Ishikawa (cell line): Measurements from ENCODE around the gene BCO2.
A peak's percentile ranks its signal among the peaks of the same experiment; 100 is the strongest.

Source experiments
- CEBPB ChIP-seq: IDR thresholded peaks from 2 replicates; pipeline ENCODE4 v1.6.1; 2012
- CREB1 ChIP-seq: IDR thresholded peaks from 2 replicates; pipeline ENCODE4 v1.6.1; 2012; ENCODE audit warnings: low read depth
- EGR1 ChIP-seq: IDR thresholded peaks from 2 replicates; pipeline ENCODE4 v1.6.1; 2012
- EP300 ChIP-seq: IDR thresholded peaks from 2 replicates; pipeline ENCODE4 v1.6.1; 2012; ENCODE audit warnings: borderline replicate concordance
- FOXM1 ChIP-seq: IDR thresholded peaks from 2 replicates; pipeline ENCODE4 v1.6.1; 2012; ENCODE audit warnings: low read depth, borderline replicate concordance
- NFIC ChIP-seq: IDR thresholded peaks from 2 replicates; pipeline ENCODE4 v1.6.1; 2012
- RAD21 ChIP-seq: IDR thresholded peaks from 2 replicates; pipeline ENCODE4 v1.6.1; 2012; ENCODE audit warnings: low read depth
- TAF1 ChIP-seq: IDR thresholded peaks from 2 replicates; pipeline ENCODE4 v1.6.1; 2012; ENCODE audit warnings: low read depth, mild to moderate bottlenecking
- TCF12 ChIP-seq: IDR thresholded peaks from 2 replicates; pipeline ENCODE4 v1.6.1; 2012; ENCODE audit warnings: low read depth
- TEAD4 ChIP-seq: IDR thresholded peaks from 2 replicates; pipeline ENCODE4 v1.6.1; 2012
- YY1 ChIP-seq: IDR thresholded peaks from 2 replicates; pipeline ENCODE4 v1.6.1; 2012; ENCODE audit warnings: low read depth
- ZBTB7A ChIP-seq: IDR thresholded peaks from 2 replicates; pipeline ENCODE4 v1.6.1; 2012; ENCODE audit warnings: low read depth
- TF ChIP-seq, protein P1 (sequence below): IDR thresholded peaks from 2 replicates; pipeline ENCODE4 v1.6.1; 2012; ENCODE audit warnings: low read depth, mild to moderate bottlenecking
- TF ChIP-seq, protein P2 (sequence below): IDR thresholded peaks from 2 replicates; pipeline ENCODE4 v1.6.1; 2012
- TF ChIP-seq, protein P3 (sequence below): IDR thresholded peaks from 2 replicates; pipeline ENCODE4 v1.6.1; 2012

Gene BCO2

DNA sequence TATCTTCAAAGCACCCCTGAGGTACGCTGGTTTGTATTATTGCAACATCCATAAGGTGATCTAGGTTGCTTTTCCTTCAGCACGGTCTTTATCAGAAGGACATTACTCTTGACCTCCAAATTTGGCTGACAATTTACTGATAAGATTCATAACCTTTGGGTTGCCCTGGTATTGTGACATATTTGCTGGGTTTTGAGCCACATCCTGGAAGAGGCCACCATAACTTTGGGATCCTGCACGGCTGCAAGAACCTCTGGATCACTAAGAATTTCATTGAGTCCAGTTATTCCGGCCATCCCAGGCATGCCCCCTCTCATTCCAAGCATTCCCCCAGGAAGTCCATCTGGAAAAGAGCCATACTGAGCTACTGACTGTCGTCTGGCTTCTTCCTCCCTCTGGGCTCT is 91.9 kb downstream of the BCO2 start:
- no peak for TF ChIP-seq TAF1
- no peak for TF ChIP-seq ZBTB7A
- peak; percentile 38; the same call in 1 of the 2 replicates for TF ChIP-seq TEAD4
- no peak for TF ChIP-seq CEBPB
- no peak for TF ChIP-seq EGR1
- TF ChIP-seq, protein P1, sequence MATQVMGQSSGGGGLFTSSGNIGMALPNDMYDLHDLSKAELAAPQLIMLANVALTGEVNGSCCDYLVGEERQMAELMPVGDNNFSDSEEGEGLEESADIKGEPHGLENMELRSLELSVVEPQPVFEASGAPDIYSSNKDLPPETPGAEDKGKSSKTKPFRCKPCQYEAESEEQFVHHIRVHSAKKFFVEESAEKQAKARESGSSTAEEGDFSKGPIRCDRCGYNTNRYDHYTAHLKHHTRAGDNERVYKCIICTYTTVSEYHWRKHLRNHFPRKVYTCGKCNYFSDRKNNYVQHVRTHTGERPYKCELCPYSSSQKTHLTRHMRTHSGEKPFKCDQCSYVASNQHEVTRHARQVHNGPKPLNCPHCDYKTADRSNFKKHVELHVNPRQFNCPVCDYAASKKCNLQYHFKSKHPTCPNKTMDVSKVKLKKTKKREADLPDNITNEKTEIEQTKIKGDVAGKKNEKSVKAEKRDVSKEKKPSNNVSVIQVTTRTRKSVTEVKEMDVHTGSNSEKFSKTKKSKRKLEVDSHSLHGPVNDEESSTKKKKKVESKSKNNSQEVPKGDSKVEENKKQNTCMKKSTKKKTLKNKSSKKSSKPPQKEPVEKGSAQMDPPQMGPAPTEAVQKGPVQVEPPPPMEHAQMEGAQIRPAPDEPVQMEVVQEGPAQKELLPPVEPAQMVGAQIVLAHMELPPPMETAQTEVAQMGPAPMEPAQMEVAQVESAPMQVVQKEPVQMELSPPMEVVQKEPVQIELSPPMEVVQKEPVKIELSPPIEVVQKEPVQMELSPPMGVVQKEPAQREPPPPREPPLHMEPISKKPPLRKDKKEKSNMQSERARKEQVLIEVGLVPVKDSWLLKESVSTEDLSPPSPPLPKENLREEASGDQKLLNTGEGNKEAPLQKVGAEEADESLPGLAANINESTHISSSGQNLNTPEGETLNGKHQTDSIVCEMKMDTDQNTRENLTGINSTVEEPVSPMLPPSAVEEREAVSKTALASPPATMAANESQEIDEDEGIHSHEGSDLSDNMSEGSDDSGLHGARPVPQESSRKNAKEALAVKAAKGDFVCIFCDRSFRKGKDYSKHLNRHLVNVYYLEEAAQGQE = no peak

GRCh38 chr11:112268406-112268805 is 93.1 kb downstream of the BCO2 start:
- no peak for TF ChIP-seq NFIC
- no peak for TF ChIP-seq ZBTB7A
- no peak for TF ChIP-seq YY1
- TF ChIP-seq TAF1 = no peak
- no peak for TF ChIP-seq CEBPB
- TF ChIP-seq, protein P1 = no peak
- no peak for TF ChIP-seq CREB1
- TF ChIP-seq, protein P2, sequence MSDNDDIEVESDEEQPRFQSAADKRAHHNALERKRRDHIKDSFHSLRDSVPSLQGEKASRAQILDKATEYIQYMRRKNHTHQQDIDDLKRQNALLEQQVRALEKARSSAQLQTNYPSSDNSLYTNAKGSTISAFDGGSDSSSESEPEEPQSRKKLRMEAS = no peak
- TF ChIP-seq RAD21 = no peak
- TF ChIP-seq FOXM1 = no peak
- no peak for TF ChIP-seq TCF12
- no peak for TF ChIP-seq EP300
- TF ChIP-seq TEAD4 = no peak
- TF ChIP-seq EGR1 = no peak
- TF ChIP-seq, protein P3, sequence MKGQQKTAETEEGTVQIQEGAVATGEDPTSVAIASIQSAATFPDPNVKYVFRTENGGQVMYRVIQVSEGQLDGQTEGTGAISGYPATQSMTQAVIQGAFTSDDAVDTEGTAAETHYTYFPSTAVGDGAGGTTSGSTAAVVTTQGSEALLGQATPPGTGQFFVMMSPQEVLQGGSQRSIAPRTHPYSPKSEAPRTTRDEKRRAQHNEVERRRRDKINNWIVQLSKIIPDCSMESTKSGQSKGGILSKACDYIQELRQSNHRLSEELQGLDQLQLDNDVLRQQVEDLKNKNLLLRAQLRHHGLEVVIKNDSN = no peak
